Tibial nerve (tissue), 4 donors: ENCODE results near the gene NDUFS1. TPM values are rescaled to one million over a fixed set of nuclear protein-coding genes. Genes with fewer than 3 reads are reported as not detected.

Experiments used
- DNase-seq, 2 donors: peaks; one replicate each; pipeline ENCODE4 v3.0.0-alpha.2; 2019; ENCODE audit warnings: low spot score in 2 of 2
- H3K27ac ChIP-seq, 4 donors: fragments of 200-600 bp; sonication (generic) in 3 of 4; one replicate each; pipeline ENCODE4 v1.5.1; 2017 to 2019; ENCODE audit warnings: mild to moderate bottlenecking in 1 of 4
- H3K27me3 ChIP-seq, 2 donors: fragments of 200-600 bp; sonication (generic) in 1 of 2; one replicate each; pipeline versions ENCODE4 v1.5.1 to v1.6.0; 2017 to 2019
- H3K36me3 ChIP-seq, 3 donors: fragments of 200-600 bp; sonication (generic); one replicate each; pipeline ENCODE4 v1.5.1; 2018 to 2019
- H3K4me1 ChIP-seq, 4 donors: fragments of 200-600 bp; sonication (generic) in 3 of 4; one replicate each; pipeline ENCODE4 v1.5.1; 2017 to 2019
- H3K4me3 ChIP-seq, 4 donors: fragments of 200-600 bp; sonication (generic) in 3 of 4; one replicate each; pipeline ENCODE4 v1.5.1; 2017 to 2019; ENCODE audit warnings: mild to moderate bottlenecking in 1 of 4, moderate library complexity in 1 of 4
- H3K9me3 ChIP-seq, 4 donors: fragments of 200-600 bp; sonication (generic) in 3 of 4; one replicate each; pipeline ENCODE4 v1.5.1; 2017 to 2019
- EP300 ChIP-seq, 2 donors: sonication (generic); formaldehyde crosslinking; IDR thresholded peaks; one replicate each; pipeline ENCODE4 v1.6.1; 2017; ENCODE audit warnings: antibody characterized with exemption in 2 of 2, mild to moderate bottlenecking in 1 of 2
- POLR2A ChIP-seq, 2 donors: fragments of 450-650 bp; IDR thresholded peaks; one replicate each; pipeline ENCODE4 v1.6.1; 2017; ENCODE audit warnings: antibody characterized with exemption in 2 of 2, mild to moderate bottlenecking in 2 of 2, moderate library complexity in 2 of 2
- WGBS, 2 donors: methylation state at CpG; one replicate each; pipeline ENCODE4 v1.1.5; 2018; 5-methylcytosine and 5-hydroxymethylcytosine counted together
- total RNA-seq, 4 donors: library from RNA; depleted of rRNA; stranded (reverse); fragments of >200 nt; gene quantifications; one replicate each; pipeline ENCODE4 v1.1.0, GENCODE V29; 2016
- TF ChIP-seq, protein P1 (sequence below), 5 experiments: fragments of 200-600 bp in 3 of 5; fragments of 450-650 bp in 2 of 5; sonication (generic) in 3 of 5; IDR thresholded peaks; one replicate each; pipeline ENCODE4 v1.5.1; 2016 to 2019; ENCODE audit warnings: antibody characterized with exemption in 5 of 5, mild to moderate bottlenecking in 3 of 5, moderate library complexity in 2 of 5

The NDUFS1 gene
- total RNA-seq, 4 donors from 2014 or later, result 37.8 to 68.6 (median 53.0) TPM

DNA sequence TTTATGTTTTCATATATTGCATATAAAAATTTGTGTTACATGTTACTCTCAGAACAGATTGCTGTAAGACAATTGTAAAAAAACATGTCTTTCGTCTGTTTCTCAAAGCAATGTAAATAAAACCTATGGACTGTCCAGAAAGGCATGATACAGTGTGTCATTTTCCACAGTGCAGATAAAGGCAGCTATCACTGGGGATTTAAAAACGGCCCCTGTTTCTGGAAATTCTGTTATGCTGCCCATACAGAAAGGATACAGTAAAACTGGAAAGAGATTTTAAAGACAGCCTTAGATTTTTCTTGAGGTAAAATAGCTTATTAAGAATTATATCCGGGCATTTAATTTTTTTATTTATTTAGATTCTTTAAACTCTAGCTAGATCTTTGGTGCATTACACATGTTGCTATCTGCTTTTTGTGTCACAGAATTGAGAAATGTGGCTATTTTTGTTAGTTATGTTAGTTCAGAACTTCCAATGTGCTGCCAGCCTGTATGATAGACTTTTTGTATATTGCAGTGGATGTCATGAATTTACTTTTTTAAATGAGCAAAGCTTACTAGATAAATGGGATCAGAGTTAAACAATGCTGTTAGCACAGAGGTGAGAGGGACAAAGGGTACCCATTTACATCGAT is 72.4 kb downstream of the NDUFS1 start:
- Histone ChIP-seq H3K4me1 (peaks cover 0 to 36% (median 12%) of the 10 kb centered on the region in 4 donors), H3K4me3 (peak overlapping the region; percentile 73 to 88 (median 80)), H3K27me3 (no peaks in the 10 kb centered on the region), H3K27ac (peak overlapping the region; percentile 97 to 100 (median 100)), H3K9me3 (no peaks in the 10 kb centered on the region), H3K36me3 (peaks cover 0 to 11% (median 0%) of the 10 kb centered on the region in 3 donors)
- DNase-seq, result no peak
- WGBS, 2 donors, result 1 to 2% methylated on average over 4 of the region's 4 CpGs
- no peak for TF ChIP-seq EP300 (IDR thresholded peaks at IDR 0.05)
- no peak for TF ChIP-seq POLR2A (IDR thresholded peaks at IDR 0.05)
- TF ChIP-seq, protein P1, sequence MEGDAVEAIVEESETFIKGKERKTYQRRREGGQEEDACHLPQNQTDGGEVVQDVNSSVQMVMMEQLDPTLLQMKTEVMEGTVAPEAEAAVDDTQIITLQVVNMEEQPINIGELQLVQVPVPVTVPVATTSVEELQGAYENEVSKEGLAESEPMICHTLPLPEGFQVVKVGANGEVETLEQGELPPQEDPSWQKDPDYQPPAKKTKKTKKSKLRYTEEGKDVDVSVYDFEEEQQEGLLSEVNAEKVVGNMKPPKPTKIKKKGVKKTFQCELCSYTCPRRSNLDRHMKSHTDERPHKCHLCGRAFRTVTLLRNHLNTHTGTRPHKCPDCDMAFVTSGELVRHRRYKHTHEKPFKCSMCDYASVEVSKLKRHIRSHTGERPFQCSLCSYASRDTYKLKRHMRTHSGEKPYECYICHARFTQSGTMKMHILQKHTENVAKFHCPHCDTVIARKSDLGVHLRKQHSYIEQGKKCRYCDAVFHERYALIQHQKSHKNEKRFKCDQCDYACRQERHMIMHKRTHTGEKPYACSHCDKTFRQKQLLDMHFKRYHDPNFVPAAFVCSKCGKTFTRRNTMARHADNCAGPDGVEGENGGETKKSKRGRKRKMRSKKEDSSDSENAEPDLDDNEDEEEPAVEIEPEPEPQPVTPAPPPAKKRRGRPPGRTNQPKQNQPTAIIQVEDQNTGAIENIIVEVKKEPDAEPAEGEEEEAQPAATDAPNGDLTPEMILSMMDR (IDR thresholded peaks at IDR 0.05), result no peak

DNA sequence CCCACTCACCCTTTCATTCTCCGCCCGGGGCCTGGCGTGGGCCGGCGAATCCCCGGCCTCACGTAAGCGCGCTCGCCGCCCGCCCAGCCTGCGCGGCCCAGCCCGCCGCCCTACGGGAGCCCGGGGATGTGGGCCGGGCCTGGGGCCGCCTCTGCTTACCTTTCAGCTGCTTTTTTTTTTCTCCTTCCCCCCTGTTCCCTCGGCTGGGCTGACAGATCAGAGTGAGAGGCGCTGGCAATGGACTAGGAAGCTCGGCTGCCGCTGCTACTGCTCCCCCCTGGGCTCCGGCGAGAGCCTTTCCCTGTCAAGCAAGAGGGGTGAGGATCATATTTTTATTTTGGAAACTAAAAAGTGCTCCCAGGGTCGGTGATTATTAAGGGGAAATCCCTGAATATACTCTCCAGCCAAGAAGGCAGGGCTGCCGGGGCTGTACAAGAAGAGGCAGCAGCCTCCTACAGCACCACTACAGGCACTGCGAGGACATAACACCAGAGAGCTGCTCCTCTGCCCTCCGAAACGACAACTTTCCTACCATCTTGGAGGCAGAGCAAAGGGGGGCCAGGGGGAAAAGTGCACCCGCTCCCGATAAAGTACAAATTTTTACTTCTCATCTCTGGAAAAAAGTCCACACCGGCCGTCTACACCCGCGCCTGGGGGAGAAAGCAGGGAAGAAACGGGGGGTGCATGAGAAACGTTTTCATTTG is 73.3 kb downstream of the NDUFS1 start, which contains the start of gene INO80D:
TSS of gene INO80D (minus strand) at position 433 of the 704 bp plus-strand sequence. CDS start 23,158 bp downstream, outside the sequence.
- 0% methylated on average over 25 to 39 of the region's 39 CpGs for WGBS, 2 donors
- H3K36me3 ChIP-seq, result peaks cover 0 to 8% (median 0%) of the 10 kb centered on the region in 3 donors
- H3K27me3 ChIP-seq, result no peaks in the 10 kb centered on the region
- peak within 1 kb of the TSS; percentile 97 to 100 (median 100) for H3K27ac ChIP-seq
- H3K9me3 ChIP-seq, result no peaks in the 10 kb centered on the region
- DNase-seq, result peak; percentile 57 to 76
- H3K4me3 ChIP-seq, result peak within 1 kb of the TSS; percentile 73 to 88 (median 80)
- TF ChIP-seq, protein P1 (IDR thresholded peaks at IDR 0.05), result peak; percentile 39 to 73 (median 49)
- TF ChIP-seq POLR2A (IDR thresholded peaks at IDR 0.05) (peak in 1 of 2 donors; percentile 57), EP300 (IDR thresholded peaks at IDR 0.05) (peak in 1 of 2 donors; percentile 86)
- H3K4me1 ChIP-seq, result peaks cover 0 to 36% (median 12%) of the 10 kb centered on the region in 4 donors

DNA sequence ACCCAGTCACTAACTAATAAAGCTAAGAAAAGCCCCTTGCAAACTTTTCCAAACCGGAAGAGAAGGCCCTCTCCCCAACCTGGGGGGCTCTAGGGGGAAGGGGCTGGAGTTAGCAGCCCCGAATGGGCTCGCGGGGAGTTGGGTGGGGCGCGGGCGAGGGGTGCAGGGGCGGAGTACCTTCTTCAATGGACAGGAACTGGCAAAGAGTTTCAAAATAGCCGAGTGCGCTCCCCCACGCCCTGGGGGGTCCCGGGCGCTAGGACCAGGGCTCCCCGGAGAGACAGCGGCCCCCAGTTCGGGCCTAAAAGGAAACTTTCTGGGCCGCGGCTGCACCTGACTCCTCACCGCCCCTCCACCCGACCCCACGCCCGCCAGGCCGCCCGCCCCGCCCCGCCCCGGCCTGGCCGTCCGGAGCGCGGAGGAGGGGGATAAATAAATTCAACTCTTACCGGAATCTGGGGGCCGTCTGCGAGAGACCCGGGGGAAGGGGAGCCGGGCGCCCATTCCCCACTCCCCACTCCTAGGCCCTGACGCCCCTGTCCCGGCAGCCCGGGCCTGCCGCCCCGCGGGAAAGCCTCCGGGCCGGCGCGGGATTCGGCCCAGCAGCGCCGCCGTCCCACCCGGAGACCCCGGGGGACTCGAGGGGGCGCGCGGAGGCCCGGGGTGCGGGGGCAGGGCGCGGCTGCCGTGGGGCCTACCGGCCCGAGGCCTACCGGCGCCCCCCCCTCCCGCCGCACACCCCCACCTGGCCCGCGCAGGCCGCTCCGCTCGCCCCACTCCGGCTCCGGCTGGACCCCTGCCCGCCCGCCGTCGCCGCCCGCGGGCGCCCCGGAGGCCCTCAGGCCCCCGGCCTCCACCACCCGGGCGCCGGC is 74.1 kb downstream of the NDUFS1 start:
- peaks cover 0 to 4% (median 0%) of the 10 kb centered on the region in 3 donors for H3K36me3 ChIP-seq
- peak overlapping the region; percentile 97 to 100 (median 100) for H3K27ac ChIP-seq
- 0% methylated on average over 8 to 12 of the region's 88 CpGs for WGBS, 2 donors
- peak in 1 of 2 donors; percentile 11 for DNase-seq
- peaks cover 0 to 39% (median 13%) of the 10 kb centered on the region in 4 donors for H3K4me1 ChIP-seq
- H3K9me3 ChIP-seq, result no peaks in the 10 kb centered on the region
- TF ChIP-seq, protein P1 (IDR thresholded peaks at IDR 0.05), result no peak
- TF ChIP-seq POLR2A (IDR thresholded peaks at IDR 0.05), result no peak
- no peak for TF ChIP-seq EP300 (IDR thresholded peaks at IDR 0.05)
- H3K27me3 ChIP-seq, result no peaks in the 10 kb centered on the region
- H3K4me3 ChIP-seq, result peak overlapping the region; percentile 66 to 88 (median 80)

DNA sequence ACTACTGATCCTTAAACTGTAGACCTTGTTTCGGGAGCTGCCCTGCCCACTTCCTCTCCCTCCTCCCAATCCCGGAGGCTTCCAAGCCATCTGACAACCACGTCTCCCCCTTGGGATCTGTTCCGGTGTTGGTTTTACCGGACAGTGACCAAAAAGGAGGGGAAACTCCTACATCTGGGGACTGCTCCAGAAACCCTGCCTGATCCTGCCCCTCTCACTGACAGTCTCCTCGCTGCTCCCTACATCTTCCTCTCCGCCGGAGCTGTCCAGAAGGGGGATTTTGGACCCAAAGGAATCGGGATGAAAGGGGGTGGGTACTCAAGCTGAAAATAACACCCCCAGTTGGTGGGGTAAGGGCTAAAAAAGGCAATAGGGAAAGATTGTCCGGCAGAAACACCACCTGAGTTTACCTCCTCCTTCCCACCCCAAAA is 74.8 kb downstream of the NDUFS1 start:
- WGBS, 2 donors, result 0 to 1% methylated on average over 10 of the region's 10 CpGs
- no peaks in the 10 kb centered on the region for H3K27me3 ChIP-seq
- peak overlapping the region; percentile 97 to 100 (median 100) for H3K27ac ChIP-seq
- peak overlapping the region; percentile 66 to 88 (median 80) for H3K4me3 ChIP-seq
- no peaks in the 10 kb centered on the region for H3K36me3 ChIP-seq
- no peaks in the 10 kb centered on the region for H3K9me3 ChIP-seq
- DNase-seq, result peak; percentile 48 to 77
- H3K4me1 ChIP-seq, result peaks cover 0 to 39% (median 13%) of the 10 kb centered on the region in 4 donors
- TF ChIP-seq, protein P1 (IDR thresholded peaks at IDR 0.05), result no peak
- TF ChIP-seq EP300 (IDR thresholded peaks at IDR 0.05) (peak in 1 of 2 donors; percentile 87), POLR2A (IDR thresholded peaks at IDR 0.05) (peak; percentile 47 to 63)
